ENCODE measurements around the gene SLC19A3. TPM values are rescaled to one million over a fixed set of nuclear protein-coding genes. Genes with fewer than 3 reads are reported as not detected.
"Not testable (repeated sequence)": the region's sequence is repeated elsewhere in the genome, so short reads cannot be mapped to it uniquely, and the experiment has no call there.

The SLC19A3 gene
- total RNA-seq, 4 donors from 2014 or later, result 0.79 to 2.6 (median 0.86) TPM

DNA sequence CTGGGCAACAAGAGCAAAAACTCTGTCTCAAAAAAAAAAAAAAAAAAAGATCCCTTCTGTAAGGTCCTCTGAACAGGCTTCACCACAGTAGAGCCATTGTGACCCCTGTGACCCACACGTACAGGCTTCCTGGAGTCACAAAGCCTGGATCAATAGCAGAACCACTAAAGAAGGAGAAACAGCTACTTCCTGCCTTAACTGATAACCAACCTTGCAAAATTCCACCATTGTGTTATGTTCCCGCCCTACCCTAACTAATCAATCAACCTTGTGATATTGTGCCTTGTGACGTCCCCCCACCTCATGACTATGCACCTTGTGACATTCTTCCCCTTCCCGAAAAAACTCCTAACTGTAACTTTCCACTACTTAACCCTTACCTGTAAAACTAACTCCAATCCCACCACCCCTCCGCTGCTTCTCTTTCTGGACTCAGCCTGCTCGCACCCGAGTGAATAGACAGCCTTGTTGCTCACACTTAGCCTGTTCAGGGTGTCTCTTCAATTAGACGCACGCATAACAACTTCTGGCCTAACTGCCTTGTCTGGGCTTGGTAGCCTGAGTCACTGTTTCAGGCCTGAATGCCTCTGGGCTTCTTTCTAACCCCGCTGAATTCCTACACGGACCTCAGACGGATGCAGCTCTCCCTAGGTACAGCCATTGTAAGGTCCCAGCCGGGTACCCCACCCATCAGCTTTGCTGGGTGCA is 41.7 kb upstream of the SLC19A3 start:
- intact Hi-C loops (cut with DNase I), result loop anchor here (10.0 kb wide), 1 partner anchor 345 kb away; no protein-coding TSS in a partner anchor
- WGBS, 2 donors, result 61 to 64% methylated on average over 13 of the region's 13 CpGs
- H3K27me3 ChIP-seq, result no peaks in the 10 kb centered on the region
- no peaks in the 10 kb centered on the region for H3K36me3 ChIP-seq
- no peaks in the 10 kb centered on the region for H3K4me1 ChIP-seq
- no peak for TF ChIP-seq POLR2A (IDR thresholded peaks at IDR 0.05)
- TF ChIP-seq CTCF (IDR thresholded peaks at IDR 0.05), result no peak
- H3K27ac ChIP-seq, result no peak overlapping the region
- no peaks in the 10 kb centered on the region for H3K9me3 ChIP-seq
- H3K4me3 ChIP-seq (replicated peaks in 1 of 3), result no peak overlapping the region
- DNase-seq, result peak in 1 of 2 donors; percentile 15

- H3K4me1 ChIP-seq; DNase-seq; H3K4me3 ChIP-seq (replicated peaks in 1 of 3); H3K27ac ChIP-seq; intact Hi-C loops (cut with DNase I); H3K9me3 ChIP-seq; H3K27me3 ChIP-seq; H3K36me3 ChIP-seq: not testable (repeated sequence)
- 72 to 74% methylated on average over 4 of the region's 4 CpGs for WGBS, 2 donors
Observed at GRCh38 chr2:227756261-227756660, 38.4 kb upstream of the SLC19A3 start.

GRCh38 chr2:227748079-227748478 is 30.3 kb upstream of the SLC19A3 start:
- peak in 1 of 2 donors; percentile 21 for DNase-seq
- no peak overlapping the region for H3K4me3 ChIP-seq (replicated peaks in 1 of 3)
- H3K9me3 ChIP-seq, result no peaks in the 10 kb centered on the region
- no peaks in the 10 kb centered on the region for H3K27me3 ChIP-seq
- H3K36me3 ChIP-seq, result no peaks in the 10 kb centered on the region
- no peaks in the 10 kb centered on the region for H3K4me1 ChIP-seq
- TF ChIP-seq POLR2A (IDR thresholded peaks at IDR 0.05) (no peak), CTCF (IDR thresholded peaks at IDR 0.05) (peak in 1 of 6 experiments; percentile 17)
- no peak overlapping the region for H3K27ac ChIP-seq
- 45 to 56% methylated on average over 6 of the region's 6 CpGs for WGBS, 2 donors
- intact Hi-C loops (cut with DNase I), result no loop called here

GRCh38 chr2:227745594-227745993 is 27.8 kb upstream of the SLC19A3 start, which contains the start of gene SCYGR8:
SCYGR8 (plus strand) TSS chr2:227745894; CDS start chr2:227745894, 0 bp downstream.
- Histone ChIP-seq H3K4me3 (replicated peaks in 1 of 3) (no peak within 1 kb of the TSS), H3K27me3 (no peaks in the 10 kb centered on the region), H3K36me3 (no peaks in the 10 kb centered on the region), H3K9me3 (no peaks in the 10 kb centered on the region), H3K27ac (no peak within 1 kb of the TSS), H3K4me1 (no peaks in the 10 kb centered on the region)
- intact Hi-C loops (cut with DNase I), result no loop called here
- 90% methylated on average over 4 to 5 of the region's 9 CpGs for WGBS, 2 donors
- TF ChIP-seq POLR2A (IDR thresholded peaks at IDR 0.05) (no peak), CTCF (IDR thresholded peaks at IDR 0.05) (no peak)
- no peak for DNase-seq

DNA sequence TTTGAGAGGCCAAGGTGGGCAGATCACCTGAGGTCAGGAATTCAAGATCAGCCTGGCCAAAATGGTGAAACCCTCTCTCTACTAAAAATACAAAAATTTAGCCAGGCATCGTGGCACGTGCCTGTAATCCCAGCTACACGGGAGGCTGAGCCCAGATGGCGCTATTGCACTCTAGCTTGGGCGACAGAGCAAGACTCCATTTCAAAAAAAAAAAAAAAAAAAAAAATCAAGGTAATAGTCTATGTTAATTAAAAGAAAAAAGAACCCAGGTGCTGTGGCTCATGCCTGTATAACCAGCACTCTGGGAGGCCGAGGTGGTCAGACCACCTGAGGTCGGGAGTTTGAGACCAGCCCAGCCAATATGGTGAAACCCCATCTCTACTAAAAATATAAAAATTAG is 22.9 kb upstream of the SLC19A3 start:
- 53 to 66% methylated on average over 7 of the region's 7 CpGs for WGBS, 2 donors
- H3K4me1 ChIP-seq; H3K27ac ChIP-seq; DNase-seq; H3K9me3 ChIP-seq; H3K36me3 ChIP-seq; H3K4me3 ChIP-seq (replicated peaks in 1 of 3); H3K27me3 ChIP-seq; intact Hi-C loops (cut with DNase I): not testable (repeated sequence)

GRCh38 chr2:227739351-227739750 is 21.5 kb upstream of the SLC19A3 start:
- H3K4me3 ChIP-seq (replicated peaks in 1 of 3), result no peak overlapping the region
- no peak for TF ChIP-seq POLR2A (IDR thresholded peaks at IDR 0.05)
- TF ChIP-seq CTCF (IDR thresholded peaks at IDR 0.05), result no peak
- no peaks in the 10 kb centered on the region for H3K27me3 ChIP-seq
- no peaks in the 10 kb centered on the region for H3K4me1 ChIP-seq
- no peaks in the 10 kb centered on the region for H3K9me3 ChIP-seq
- no peak for DNase-seq
- no peak overlapping the region for H3K27ac ChIP-seq
- 75 to 78% methylated on average over 14 of the region's 14 CpGs for WGBS, 2 donors
- intact Hi-C loops (cut with DNase I), result no loop called here
- no peaks in the 10 kb centered on the region for H3K36me3 ChIP-seq
